HG03097 (cell line): ENCODE results near the gene DDX47.
"Not testable (repeated sequence)": the region's sequence is repeated elsewhere in the genome, so short reads cannot be mapped to it uniquely, and the experiment has no call there.

Source experiments
- ATAC-seq: cut with Tn5 transposase; IDR thresholded peaks from one replicate; pipeline ENCODE4 v1.9.1; 2021; ENCODE audit not compliant: unreplicated experiment, low FRiP score

The DDX47 gene

GRCh38 chr12:12819752-12820311, 6.7 kb downstream of the DDX47 start:
- ATAC-seq: no peak

- ATAC-seq: not testable (repeated sequence)
Observed at GRCh38 chr12:12820376-12820775, 7.2 kb downstream of the DDX47 start.

- ATAC-seq: no peak
Observed at GRCh38 chr12:12821975-12822374, 8.8 kb downstream of the DDX47 start.

- ATAC-seq: no peak
Observed at GRCh38 chr12:12822886-12823285, 9.7 kb downstream of the DDX47 start.

- no peak for ATAC-seq
Observed at GRCh38 chr12:12823300-12823699, 10.2 kb downstream of the DDX47 start.

GRCh38 chr12:12823811-12824210, 10.7 kb downstream of the DDX47 start:
- no peak for ATAC-seq

GRCh38 chr12:12835378-12836146, 22.4 kb downstream of the DDX47 start:
- no peak for ATAC-seq

GRCh38 chr12:12836571-12836970, 23.4 kb downstream of the DDX47 start:
- ATAC-seq: no peak

GRCh38 chr12:12837025-12837812, 24.1 kb downstream of the DDX47 start:
- no peak for ATAC-seq

- no peak for ATAC-seq
Observed at GRCh38 chr12:12837813-12838153, 24.6 kb downstream of the DDX47 start.

GRCh38 chr12:12839003-12839395, 25.9 kb downstream of the DDX47 start:
- no peak for ATAC-seq

GRCh38 chr12:12839439-12839838, 26.3 kb downstream of the DDX47 start:
- not testable (repeated sequence) for ATAC-seq

- ATAC-seq: no peak
Observed at GRCh38 chr12:12839873-12840579, 26.9 kb downstream of the DDX47 start.

GRCh38 chr12:12840580-12840899, 27.4 kb downstream of the DDX47 start:
- no peak for ATAC-seq

GRCh38 chr12:12841428-12841827, 28.3 kb downstream of the DDX47 start:
- ATAC-seq: not testable (repeated sequence)

- no peak for ATAC-seq
Observed at GRCh38 chr12:12845794-12846243, 32.7 kb downstream of the DDX47 start.

GRCh38 chr12:12846780-12847179, 33.6 kb downstream of the DDX47 start:
- ATAC-seq: not testable (repeated sequence)

GRCh38 chr12:12853435-12853834, 40.3 kb downstream of the DDX47 start:
- ATAC-seq: no peak

GRCh38 chr12:12859690-12860089, 46.5 kb downstream of the DDX47 start:
- ATAC-seq: no peak

- ATAC-seq: no peak
Observed at GRCh38 chr12:12864243-12864642, 51.1 kb downstream of the DDX47 start.
